ENCODE data around the gene FGF12.

DNA sequence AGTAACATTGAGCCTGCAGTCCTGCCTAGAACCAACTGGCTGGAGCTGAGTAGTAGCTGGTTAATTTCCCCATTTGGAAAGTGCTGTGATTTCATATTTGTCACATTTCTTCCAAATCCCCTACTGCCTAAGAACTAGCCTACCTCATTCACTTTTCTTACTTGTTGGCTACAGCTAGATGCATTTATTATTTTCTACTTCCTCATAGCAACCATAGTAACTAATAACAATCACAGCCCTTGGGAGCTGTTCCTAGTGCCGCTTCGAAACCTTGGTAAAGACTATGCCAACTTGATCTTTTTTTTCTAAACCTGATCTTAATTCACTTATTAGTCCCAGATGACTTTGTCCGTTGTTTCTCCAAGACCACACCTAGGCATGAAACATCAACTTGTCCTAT, 240.3 kb downstream of the FGF12 start:
- TF ChIP-seq, protein P1, sequence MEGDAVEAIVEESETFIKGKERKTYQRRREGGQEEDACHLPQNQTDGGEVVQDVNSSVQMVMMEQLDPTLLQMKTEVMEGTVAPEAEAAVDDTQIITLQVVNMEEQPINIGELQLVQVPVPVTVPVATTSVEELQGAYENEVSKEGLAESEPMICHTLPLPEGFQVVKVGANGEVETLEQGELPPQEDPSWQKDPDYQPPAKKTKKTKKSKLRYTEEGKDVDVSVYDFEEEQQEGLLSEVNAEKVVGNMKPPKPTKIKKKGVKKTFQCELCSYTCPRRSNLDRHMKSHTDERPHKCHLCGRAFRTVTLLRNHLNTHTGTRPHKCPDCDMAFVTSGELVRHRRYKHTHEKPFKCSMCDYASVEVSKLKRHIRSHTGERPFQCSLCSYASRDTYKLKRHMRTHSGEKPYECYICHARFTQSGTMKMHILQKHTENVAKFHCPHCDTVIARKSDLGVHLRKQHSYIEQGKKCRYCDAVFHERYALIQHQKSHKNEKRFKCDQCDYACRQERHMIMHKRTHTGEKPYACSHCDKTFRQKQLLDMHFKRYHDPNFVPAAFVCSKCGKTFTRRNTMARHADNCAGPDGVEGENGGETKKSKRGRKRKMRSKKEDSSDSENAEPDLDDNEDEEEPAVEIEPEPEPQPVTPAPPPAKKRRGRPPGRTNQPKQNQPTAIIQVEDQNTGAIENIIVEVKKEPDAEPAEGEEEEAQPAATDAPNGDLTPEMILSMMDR (IDR thresholded peaks at IDR 0.05): no peak
- TF ChIP-seq EZH2 (IDR thresholded peaks at IDR 0.05) (no peak), EZH2phosphoT487 (IDR thresholded peaks at IDR 0.05) (no peak)
